Trophoblast cell (in vitro differentiated cells and primary cell): ENCODE data around the gene TTC13.

Source experiments
- DNase-seq, 2 donors: peaks; one replicate each; pipeline ENCODE4 v3.0.0-alpha.2; 2016
- H2AFZ ChIP-seq: 2 replicates; pipeline ENCODE4 v1.6.1; 2013; ENCODE audit warnings: low read length, moderate library complexity, mild to moderate bottlenecking; ENCODE audit not compliant: insufficient read depth, poor library complexity
- H2AK5ac ChIP-seq: 2 replicates; pipeline ENCODE4 v1.6.1; 2013; ENCODE audit warnings: mild to moderate bottlenecking, low read length
- H2BK120ac ChIP-seq: 2 replicates; pipeline ENCODE4 v1.6.1; 2013; ENCODE audit warnings: low read length, mild to moderate bottlenecking, moderate library complexity; ENCODE audit not compliant: insufficient read depth, poor library complexity
- H2BK12ac ChIP-seq: 2 replicates; pipeline ENCODE4 v1.6.1; 2013; ENCODE audit warnings: mild to moderate bottlenecking, low read length, moderate library complexity
- H2BK5ac ChIP-seq: 2 replicates; pipeline ENCODE4 v1.6.1; 2013; ENCODE audit warnings: low read length, low read depth, moderate library complexity, mild to moderate bottlenecking; ENCODE audit not compliant: poor library complexity
- H3K14ac ChIP-seq: 2 replicates; pipeline ENCODE4 v1.6.1; 2013; ENCODE audit warnings: mild to moderate bottlenecking, low read length
- H3K18ac ChIP-seq: 2 replicates; pipeline ENCODE4 v1.6.1; 2013; ENCODE audit warnings: mild to moderate bottlenecking, low read length
- H3K23ac ChIP-seq: 2 replicates; pipeline ENCODE4 v1.6.1; 2013; ENCODE audit warnings: low read length
- H3K27ac ChIP-seq: 2 replicates; pipeline ENCODE4 v1.5.1; 2013; ENCODE audit warnings: low read depth, mild to moderate bottlenecking, inconsistent platforms, low read length, moderate library complexity
- H3K27me3 ChIP-seq: 2 replicates; pipeline ENCODE4 v1.6.1; 2013; ENCODE audit warnings: inconsistent platforms, mild to moderate bottlenecking, low read length, moderate library complexity; ENCODE audit not compliant: insufficient read depth
- H3K36me3 ChIP-seq, 2 experiments: 1 replicate in 1 of 2; 2 replicates in 1 of 2; pipeline ENCODE4 v1.6.1; 2013; ENCODE audit warnings: low read length in 2 of 2, mild to moderate bottlenecking in 2 of 2, moderate library complexity in 1 of 2; ENCODE audit not compliant: insufficient read depth in 2 of 2, control insufficient read depth in 1 of 2
- H3K4ac ChIP-seq: 2 replicates; pipeline ENCODE4 v1.6.1; 2013; ENCODE audit warnings: low read depth, mild to moderate bottlenecking, low read length, moderate library complexity
- H3K4me1 ChIP-seq, 2 experiments: 1 replicate in 1 of 2; 2 replicates in 1 of 2; pipeline ENCODE4 v1.6.1; 2013; ENCODE audit warnings: low read length in 2 of 2, mild to moderate bottlenecking in 2 of 2, moderate library complexity in 1 of 2; ENCODE audit not compliant: insufficient read depth in 2 of 2, control insufficient read depth in 1 of 2
- H3K4me2 ChIP-seq: 2 replicates; pipeline ENCODE4 v1.6.1; 2013; ENCODE audit warnings: inconsistent platforms, mild to moderate bottlenecking, low read length, moderate library complexity
- H3K4me3 ChIP-seq: 2 replicates; pipeline ENCODE4 v1.5.1; 2013; ENCODE audit warnings: mild to moderate bottlenecking, low read depth, low read length, inconsistent platforms
- H3K79me1 ChIP-seq: one replicate; pipeline ENCODE4 v1.6.1; 2013; ENCODE audit warnings: low read length
- H3K79me2 ChIP-seq: 2 replicates; pipeline ENCODE4 v1.6.1; 2013; ENCODE audit warnings: low read length, mild to moderate bottlenecking; ENCODE audit not compliant: control insufficient read depth, insufficient read depth, poor library complexity
- H3K9ac ChIP-seq: 2 replicates; pipeline ENCODE4 v1.6.1; 2013; ENCODE audit warnings: mild to moderate bottlenecking, low read length
- H3K9me3 ChIP-seq: 2 replicates; pipeline ENCODE4 v1.6.1; 2013; ENCODE audit warnings: low read depth, mild to moderate bottlenecking, control low read depth, inconsistent platforms, low read length; ENCODE audit not compliant: insufficient read depth
- H4K12ac ChIP-seq: 2 replicates; pipeline ENCODE4 v1.6.1; 2013; ENCODE audit warnings: low read depth, mild to moderate bottlenecking, low read length, moderate library complexity
- H4K8ac ChIP-seq: 2 replicates; pipeline ENCODE4 v1.6.1; 2013; ENCODE audit warnings: low read depth, mild to moderate bottlenecking, low read length, moderate library complexity
- H4K91ac ChIP-seq: one replicate; pipeline ENCODE4 v1.6.1; 2013; ENCODE audit warnings: low read depth, mild to moderate bottlenecking, low read length, moderate library complexity
- WGBS: extraction: QIAGEN DNeasy Blood & Tissue Kit; methylation state at CpG from one replicate; pipeline ENCODE4 v1.1.7; 2013; ENCODE audit warnings: missing lambda C conversion rate; ENCODE audit not compliant: insufficient read length, insufficient coverage; ENCODE audit errors: extremely low coverage; 5-methylcytosine and 5-hydroxymethylcytosine counted together

Gene TTC13

GRCh38 chr1:230861970-230862595 lies 116.6 kb downstream of the TTC13 start:
- no peak overlapping the region for H2AK5ac ChIP-seq
- no peak overlapping the region for H3K14ac ChIP-seq
- H3K4me1 ChIP-seq: peaks cover 41 to 55% of the 10 kb centered on the region in 2 experiments
- H3K27ac ChIP-seq: no peak overlapping the region
- no peak overlapping the region for H3K4ac ChIP-seq
- peaks cover 19% of the 10 kb centered on the region for H3K79me2 ChIP-seq
- H3K4me2 ChIP-seq: no peak overlapping the region
- no peaks in the 10 kb centered on the region for H3K27me3 ChIP-seq
- H3K18ac ChIP-seq: no peak overlapping the region
- no peak overlapping the region for H4K91ac ChIP-seq
- H3K9me3 ChIP-seq: peaks cover 2% of the 10 kb centered on the region
- H3K4me3 ChIP-seq: no peak overlapping the region
- H3K79me1 ChIP-seq: peaks cover 19% of the 10 kb centered on the region
- H2BK5ac ChIP-seq: no peak overlapping the region
- no peak overlapping the region for H2BK120ac ChIP-seq
- no peak overlapping the region for H3K23ac ChIP-seq
- no peak overlapping the region for H2BK12ac ChIP-seq
- H4K8ac ChIP-seq: no peak overlapping the region
- H3K9ac ChIP-seq: no peak overlapping the region
- WGBS: no CpG with 5 or more reads among the region's 4 CpGs
- H4K12ac ChIP-seq: no peak overlapping the region
- DNase-seq: no peak
- no peak overlapping the region for H2AFZ ChIP-seq
- peaks cover 7 to 11% of the 10 kb centered on the region in 2 experiments for H3K36me3 ChIP-seq

- Histone ChIP-seq H2AFZ (no peak overlapping the region), H3K4me1 (peaks cover 45 to 60% of the 10 kb centered on the region in 2 experiments), H3K4ac (peak overlapping the region; percentile 4), H4K91ac (no peak overlapping the region), H3K9ac (no peak overlapping the region), H3K14ac (no peak overlapping the region), H3K79me2 (peaks cover 23% of the 10 kb centered on the region), H3K9me3 (peaks cover 2% of the 10 kb centered on the region), H3K18ac (peak overlapping the region; percentile 46), H3K79me1 (peaks cover 24% of the 10 kb centered on the region), H2BK120ac (no peak overlapping the region), H3K4me3 (no peak overlapping the region), H3K27me3 (no peaks in the 10 kb centered on the region), H2BK5ac (no peak overlapping the region), H4K8ac (no peak overlapping the region), H2AK5ac (no peak overlapping the region), H3K4me2 (no peak overlapping the region), H2BK12ac (no peak overlapping the region), H3K36me3 (peaks cover 7 to 13% of the 10 kb centered on the region in 2 experiments), H3K23ac (no peak overlapping the region), H4K12ac (no peak overlapping the region), H3K27ac (no peak overlapping the region)
- DNase-seq: peak; percentile 72 to 82
- WGBS: no CpG with 5 or more reads among the region's 13 CpGs
These were observed 117.2 kb downstream of the TTC13 start for GRCh38 chr1:230861489-230861888.

GRCh38 chr1:230860617-230861384 lies 117.9 kb downstream of the TTC13 start:
- no peak overlapping the region for H3K4me3 ChIP-seq
- H3K9me3 ChIP-seq: peaks cover 2% of the 10 kb centered on the region
- peaks cover 19% of the 10 kb centered on the region for H3K79me2 ChIP-seq
- H3K23ac ChIP-seq: no peak overlapping the region
- H2BK5ac ChIP-seq: no peak overlapping the region
- no peak overlapping the region for H3K14ac ChIP-seq
- H2AFZ ChIP-seq: no peak overlapping the region
- peak overlapping the region; percentile 4 for H3K4ac ChIP-seq
- peaks cover 48 to 62% of the 10 kb centered on the region in 2 experiments for H3K4me1 ChIP-seq
- H4K91ac ChIP-seq: no peak overlapping the region
- peaks cover 30% of the 10 kb centered on the region for H3K79me1 ChIP-seq
- no peak overlapping the region for H3K9ac ChIP-seq
- H3K4me2 ChIP-seq: no peak overlapping the region
- H2AK5ac ChIP-seq: no peak overlapping the region
- peaks cover 7 to 13% of the 10 kb centered on the region in 2 experiments for H3K36me3 ChIP-seq
- H3K27ac ChIP-seq: no peak overlapping the region
- H4K12ac ChIP-seq: no peak overlapping the region
- H4K8ac ChIP-seq: no peak overlapping the region
- WGBS: no CpG with 5 or more reads among the region's 9 CpGs
- H3K18ac ChIP-seq: no peak overlapping the region
- DNase-seq: peak in 1 of 2 donors; percentile 25
- H2BK120ac ChIP-seq: no peak overlapping the region
- H3K27me3 ChIP-seq: no peaks in the 10 kb centered on the region
- H2BK12ac ChIP-seq: no peak overlapping the region

- Histone ChIP-seq H2AFZ (no peak overlapping the region), H4K12ac (no peak overlapping the region), H4K8ac (no peak overlapping the region), H3K36me3 (peaks cover 14 to 19% of the 10 kb centered on the region in 2 experiments), H3K4ac (peak overlapping the region; percentile 33), H3K14ac (peak overlapping the region; percentile 33), H3K9me3 (peaks cover 2% of the 10 kb centered on the region), H2AK5ac (no peak overlapping the region), H3K79me2 (peaks cover 13% of the 10 kb centered on the region), H3K27me3 (no peaks in the 10 kb centered on the region), H2BK120ac (peak overlapping the region; percentile 91), H3K4me1 (peaks cover 41 to 54% of the 10 kb centered on the region in 2 experiments), H3K18ac (peak overlapping the region; percentile 59), H3K4me2 (no peak overlapping the region), H3K79me1 (peaks cover 33% of the 10 kb centered on the region), H3K9ac (no peak overlapping the region), H3K4me3 (no peak overlapping the region), H4K91ac (peak overlapping the region; percentile 72), H3K23ac (no peak overlapping the region), H2BK5ac (peak overlapping the region; percentile 36), H2BK12ac (no peak overlapping the region), H3K27ac (peak overlapping the region; percentile 58)
- no CpG with 5 or more reads among the region's 12 CpGs for WGBS
- no peak for DNase-seq
These were observed 119.5 kb downstream of the TTC13 start for GRCh38 chr1:230858918-230859729.
